ENCODE data around the gene DROSHA.
"Not testable (repeated sequence)": the region's sequence is repeated elsewhere in the genome, so short reads cannot be mapped to it uniquely, and the experiment has no call there.

DROSHA gene

DNA sequence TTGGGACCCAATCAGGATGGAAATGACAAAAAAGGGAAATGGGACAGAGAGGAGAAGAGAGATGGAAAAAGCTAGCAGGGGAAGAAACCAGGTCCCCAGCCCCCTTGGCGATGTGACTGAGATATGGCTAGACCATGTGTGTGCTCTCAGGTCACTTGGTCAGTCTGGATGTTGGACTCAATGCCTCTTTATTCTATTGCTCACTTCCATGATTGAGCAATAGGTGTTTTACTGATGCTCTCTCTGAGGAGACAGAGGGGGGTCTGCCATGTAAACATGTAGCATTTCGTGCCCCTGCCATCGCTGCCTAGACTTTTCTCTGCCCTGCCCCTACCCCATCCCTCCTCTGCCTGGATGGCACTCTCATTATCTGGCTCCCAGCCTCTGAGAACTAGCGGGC, 150.6 kb downstream of the DROSHA start:
- DNase-seq (ENCODE audit: low read depth in 2 of 2) = no peak

DNA sequence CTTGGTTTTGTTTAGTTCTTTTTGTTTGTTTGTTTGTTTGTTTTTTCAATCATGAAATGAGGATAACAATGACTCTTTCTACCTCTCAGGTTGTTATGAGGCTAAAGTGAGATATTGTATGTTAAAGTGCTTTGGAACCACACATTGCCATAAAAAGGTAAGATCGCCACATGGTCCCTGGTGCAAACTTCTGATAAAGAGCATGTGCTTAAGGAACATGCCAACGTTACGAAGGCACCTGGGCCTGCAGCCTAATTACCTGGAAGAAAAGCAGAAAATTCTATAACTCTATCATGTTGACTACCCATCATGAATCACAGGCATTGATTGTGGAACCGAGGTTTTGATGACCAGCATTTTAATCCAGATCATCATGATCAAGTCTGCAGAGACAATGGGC, 151.8 kb downstream of the DROSHA start:
- no peak for DNase-seq (ENCODE audit: low read depth in 2 of 2)

- DNase-seq (ENCODE audit: low read depth in 2 of 2) = no peak
These were observed 153.1 kb downstream of the DROSHA start for GRCh38 chr5:31378838-31379237.

DNA sequence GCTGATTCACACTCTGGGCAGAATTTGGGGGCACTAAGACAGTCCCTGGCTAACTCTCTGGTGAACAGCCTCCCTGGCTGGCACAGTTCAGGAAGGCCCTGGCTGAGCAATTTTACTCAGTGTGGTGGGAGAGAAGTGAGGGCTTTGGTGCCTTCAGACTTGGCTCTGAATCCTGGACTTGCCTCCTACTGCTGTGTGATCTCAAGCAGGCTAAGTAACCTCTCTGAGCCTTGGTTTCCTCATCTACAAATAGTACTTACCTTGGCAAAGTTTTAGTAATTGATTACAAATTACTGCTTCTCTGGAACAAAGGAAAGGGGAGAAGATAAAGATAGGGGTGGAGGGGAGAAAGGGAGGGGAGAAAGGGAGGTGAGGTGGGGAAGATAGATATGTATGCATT, 153.8 kb downstream of the DROSHA start:
- no peak for DNase-seq (ENCODE audit: low read depth in 2 of 2)

DNA sequence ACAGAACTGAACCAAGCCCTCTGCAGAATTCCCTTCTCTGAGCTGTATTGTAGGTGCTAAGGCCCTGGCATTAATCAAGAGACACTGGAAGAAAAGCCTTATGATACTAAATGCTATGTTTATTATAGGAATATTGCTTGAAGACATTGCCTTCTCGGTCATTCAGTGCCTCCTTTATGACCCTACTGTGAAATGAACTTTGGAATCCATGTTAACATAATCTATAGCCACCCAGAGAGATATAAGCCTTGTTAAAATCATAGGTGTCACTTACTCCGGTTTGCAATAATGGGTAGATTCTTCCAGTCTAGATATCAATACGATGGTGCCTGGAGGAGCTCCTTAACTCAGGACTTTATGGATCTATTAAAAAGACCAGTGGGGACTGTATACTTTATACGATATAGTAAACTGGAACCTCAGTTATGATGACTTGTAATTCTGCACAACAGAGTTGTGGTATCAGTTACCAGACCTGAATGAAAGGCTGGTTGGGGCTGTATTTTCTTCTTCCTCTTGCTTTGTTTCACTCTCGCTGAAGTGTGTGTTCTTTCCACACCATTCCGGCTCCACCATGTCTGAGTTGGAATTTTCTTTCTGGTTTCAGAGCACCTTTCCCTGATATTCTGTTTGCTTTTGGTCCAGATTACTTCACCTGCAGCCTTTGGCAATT, 154.5 kb downstream of the DROSHA start:
- no peak for DNase-seq (ENCODE audit: low read depth in 2 of 2)

DNA sequence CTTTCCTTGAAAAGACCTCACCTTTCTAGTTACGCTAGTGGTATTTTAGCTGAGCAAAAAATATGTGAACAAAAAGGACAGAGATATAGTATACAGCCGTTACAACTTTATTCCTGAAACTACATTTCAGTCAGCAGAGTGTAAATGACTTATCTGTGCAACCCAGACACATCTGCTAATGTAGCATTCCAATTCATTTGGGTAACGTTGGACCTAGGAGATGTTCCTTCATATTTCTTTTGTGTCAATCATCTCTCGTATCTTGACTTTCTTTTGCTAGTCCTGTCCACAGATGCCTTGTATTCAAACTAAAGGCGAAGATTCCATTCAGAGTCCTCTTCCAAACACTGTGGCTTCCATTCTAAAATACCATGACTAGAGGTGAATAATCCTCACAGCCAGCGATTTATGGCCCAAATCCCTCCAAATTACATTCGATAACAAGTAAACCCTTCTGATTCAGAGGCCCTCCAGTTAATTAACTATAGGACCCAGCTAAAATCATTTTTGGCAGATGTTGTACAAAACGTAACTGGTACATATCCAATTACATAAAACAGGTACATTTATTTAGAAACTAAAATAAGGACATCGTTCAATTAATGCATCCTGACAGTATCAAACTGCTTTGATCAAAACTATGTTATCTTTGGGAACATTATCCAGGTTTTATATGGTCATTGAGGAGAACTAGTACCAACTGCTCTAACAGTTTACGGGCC, 155.7 kb downstream of the DROSHA start:
- no peak for DNase-seq (ENCODE audit: low read depth in 2 of 2)

GRCh38 chr5:31372124-31372523, 159.8 kb downstream of the DROSHA start:
- no peak for DNase-seq (ENCODE audit: low read depth in 2 of 2)

DNA sequence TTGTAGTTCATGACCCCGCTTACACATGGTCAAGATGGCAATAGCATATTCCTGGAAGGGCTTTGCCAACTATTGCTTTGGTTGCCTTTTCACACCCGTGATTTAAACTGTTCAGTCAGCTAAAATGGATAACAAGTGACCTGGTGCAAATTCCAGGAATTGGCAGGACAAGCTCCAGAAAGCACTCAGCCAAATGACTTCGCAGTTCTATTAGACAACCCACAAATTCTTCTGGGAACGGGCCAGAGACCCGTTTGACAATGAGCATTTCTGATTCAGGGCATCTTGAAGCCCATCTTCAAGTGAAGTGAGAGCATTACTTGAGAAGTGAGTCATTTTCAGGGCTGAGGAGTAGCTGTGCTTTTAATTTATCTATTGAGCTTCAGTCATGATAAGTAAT, 165.0 kb downstream of the DROSHA start:
- DNase-seq (ENCODE audit: low read depth in 2 of 2) = no peak

GRCh38 chr5:31365776-31366175, 166.1 kb downstream of the DROSHA start:
- no peak for DNase-seq (ENCODE audit: low read depth in 2 of 2)

GRCh38 chr5:31364881-31365636, 166.8 kb downstream of the DROSHA start:
- DNase-seq (ENCODE audit: low read depth in 2 of 2) = no peak

DNA sequence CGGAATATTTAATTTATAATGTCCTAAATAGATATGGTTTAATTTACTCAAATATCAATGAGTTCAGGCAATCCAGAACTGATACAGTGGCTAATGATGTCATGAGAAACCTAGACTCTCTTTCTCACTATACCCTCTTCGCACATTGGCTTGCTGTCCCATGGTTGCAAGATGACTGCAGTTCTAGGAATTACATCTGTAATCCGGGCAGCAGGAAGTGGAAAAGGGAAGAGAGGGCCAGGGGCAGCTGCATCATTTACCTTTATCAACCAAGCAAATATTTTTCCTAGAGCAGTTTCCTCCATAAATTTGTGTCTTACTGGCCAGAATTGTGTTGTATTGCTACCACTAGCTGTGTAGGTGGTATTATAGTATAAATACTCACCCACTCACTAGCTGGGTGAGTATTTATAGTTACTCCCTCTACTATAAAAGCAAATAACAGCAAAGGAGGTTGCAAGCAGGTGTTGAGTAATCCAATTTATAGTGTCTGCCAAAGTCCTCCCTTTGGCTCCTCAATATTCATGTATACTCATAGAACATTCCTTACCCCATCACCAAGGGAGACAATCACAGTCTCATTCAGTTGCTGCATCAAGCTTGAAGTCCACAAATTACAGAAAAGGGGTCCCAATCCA, 168.8 kb downstream of the DROSHA start:
- DNase-seq (ENCODE audit: low read depth in 2 of 2) = no peak

- DNase-seq (ENCODE audit: low read depth in 2 of 2) = no peak
These were observed 169.4 kb downstream of the DROSHA start for GRCh38 chr5:31362529-31362900.

GRCh38 chr5:31361704-31362528, 170.0 kb downstream of the DROSHA start:
- DNase-seq (ENCODE audit: low read depth in 2 of 2) = not testable (repeated sequence)

DNA sequence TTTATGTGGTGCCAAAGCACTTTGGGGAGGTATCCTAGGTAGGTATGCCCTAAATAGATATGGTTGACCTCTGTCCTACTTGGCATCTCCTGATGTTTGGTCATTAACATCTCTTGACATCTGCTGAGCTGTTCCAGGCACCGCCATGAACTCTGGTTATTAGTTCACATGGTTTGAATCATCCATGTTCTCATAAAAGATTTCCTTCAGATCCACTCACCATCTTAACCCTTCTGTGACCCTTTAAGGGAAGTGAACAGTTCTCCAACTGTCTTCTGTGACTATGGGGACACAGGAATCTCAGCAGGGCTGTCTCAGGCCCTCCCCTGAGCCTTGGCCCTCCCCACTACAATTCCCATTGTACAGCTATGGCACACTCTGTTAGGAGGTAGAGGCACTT, 170.7 kb downstream of the DROSHA start:
- no peak for DNase-seq (ENCODE audit: low read depth in 2 of 2)

DNA sequence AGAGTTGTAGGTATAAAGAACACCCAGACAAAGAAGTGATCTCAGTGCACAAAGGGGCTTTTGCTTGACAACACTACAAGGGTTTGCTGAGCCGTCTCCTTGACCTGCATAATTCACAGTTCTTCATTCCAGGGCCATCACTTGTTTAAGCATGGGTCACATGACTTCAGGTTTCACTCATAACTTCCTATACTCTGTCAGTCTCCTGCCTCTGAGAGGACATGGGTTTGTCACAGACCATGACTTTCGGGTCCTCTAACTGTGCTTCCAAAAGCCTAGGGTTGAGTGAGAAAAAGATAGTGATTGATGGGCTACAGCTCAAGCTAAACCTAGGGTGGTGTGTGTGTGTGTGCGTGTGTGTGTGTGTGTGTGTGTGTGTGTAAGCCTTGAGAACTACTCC, 172.1 kb downstream of the DROSHA start:
- no peak for DNase-seq (ENCODE audit: low read depth in 2 of 2)

- DNase-seq (ENCODE audit: low read depth in 2 of 2) = no peak
These were observed 174.9 kb downstream of the DROSHA start for GRCh38 chr5:31357038-31357437.

GRCh38 chr5:31355337-31355736, 176.6 kb downstream of the DROSHA start:
- DNase-seq (ENCODE audit: low read depth in 2 of 2) = no peak

Data from stimulated activated CD8-positive, alpha-beta memory T cell treated with anti-CD3 and anti-CD28 coated beads, Interleukin-2, amount 100 ng/mL, for 48 hours (primary cell).